ENCODE measurements around the gene KIN. TPM values are rescaled to one million over a fixed set of nuclear protein-coding genes. Genes with fewer than 3 reads are reported as not detected.

KIN gene
- total RNA-seq, 3 donors from 2014 or later = 13.0 to 19.4 (median 14.9) TPM

DNA sequence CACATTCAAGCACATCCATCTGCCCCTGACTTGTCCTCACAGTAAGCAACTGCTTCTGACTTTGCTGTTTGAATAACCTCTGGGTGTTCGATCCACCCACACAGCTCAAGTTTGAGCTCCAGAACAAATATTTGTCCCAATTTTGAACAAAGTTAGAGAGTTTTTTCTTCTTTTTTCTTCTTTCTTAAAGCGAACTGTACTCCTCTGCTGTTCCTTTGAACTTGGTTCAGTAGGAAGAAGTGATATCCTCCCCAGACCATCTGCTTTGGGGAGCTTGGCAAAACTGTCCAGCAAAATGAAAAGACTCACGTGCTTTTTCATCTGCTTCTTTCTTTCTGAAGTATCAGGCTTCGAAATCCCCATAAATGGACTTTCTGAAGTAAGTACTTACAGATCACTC lies 84.7 kb downstream of the KIN start, which contains the start of gene ITIH2:
TSS of gene ITIH2 (plus strand) at position 177 of the 400 bp plus-strand sequence. CDS start at position 296, 119 bp downstream.
- H3K36me3 Mint-ChIP-seq (ENCODE audit: insufficient read depth) = no peaks in the 10 kb centered on the region
- ATAC-seq = no peak
- no peak for DNase-seq
- no peaks in the 10 kb centered on the region for H3K4me1 Mint-ChIP-seq (ENCODE audit: low read depth)
- peaks cover 57% of the 10 kb centered on the region for H3K27me3 Mint-ChIP-seq (ENCODE audit: low read depth)
- H3K4me3 Mint-ChIP-seq = no peak within 1 kb of the TSS
- H3K9me3 Mint-ChIP-seq = no peaks in the 10 kb centered on the region

DNA sequence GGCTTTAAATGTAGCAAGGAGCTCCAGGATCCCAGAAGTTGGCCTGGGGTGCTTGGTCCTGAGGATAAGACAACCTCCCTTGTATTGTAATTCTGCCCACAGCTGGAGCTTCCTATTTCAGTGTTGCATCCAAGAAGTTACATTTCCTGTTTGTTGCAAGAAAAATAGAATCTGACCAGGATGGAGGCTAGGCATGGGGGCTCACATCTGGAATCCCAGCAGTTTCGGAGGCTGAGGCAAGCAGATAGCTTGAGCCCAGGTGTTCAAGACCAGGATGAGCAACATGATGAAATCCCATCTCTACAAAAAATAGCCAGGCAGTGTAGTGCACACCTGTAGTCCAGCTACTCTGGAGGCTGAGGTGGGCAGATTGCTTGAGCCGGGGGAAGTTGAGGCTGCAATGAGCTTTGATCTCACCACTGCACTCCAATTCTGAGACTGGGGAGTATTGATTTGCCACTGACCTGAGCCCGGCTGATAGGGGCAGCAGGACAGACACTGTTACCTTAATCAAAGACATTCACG lies 85.4 kb downstream of the KIN start:
- Mint-ChIP-seq H3K9me3 (no peaks in the 10 kb centered on the region), H3K27me3 (ENCODE audit: low read depth) (peaks cover 54% of the 10 kb centered on the region), H3K4me3 (no peak overlapping the region), H3K4me1 (ENCODE audit: low read depth) (no peaks in the 10 kb centered on the region), H3K36me3 (ENCODE audit: insufficient read depth) (no peaks in the 10 kb centered on the region)
- no peak for ATAC-seq
- no peak for DNase-seq

DNA sequence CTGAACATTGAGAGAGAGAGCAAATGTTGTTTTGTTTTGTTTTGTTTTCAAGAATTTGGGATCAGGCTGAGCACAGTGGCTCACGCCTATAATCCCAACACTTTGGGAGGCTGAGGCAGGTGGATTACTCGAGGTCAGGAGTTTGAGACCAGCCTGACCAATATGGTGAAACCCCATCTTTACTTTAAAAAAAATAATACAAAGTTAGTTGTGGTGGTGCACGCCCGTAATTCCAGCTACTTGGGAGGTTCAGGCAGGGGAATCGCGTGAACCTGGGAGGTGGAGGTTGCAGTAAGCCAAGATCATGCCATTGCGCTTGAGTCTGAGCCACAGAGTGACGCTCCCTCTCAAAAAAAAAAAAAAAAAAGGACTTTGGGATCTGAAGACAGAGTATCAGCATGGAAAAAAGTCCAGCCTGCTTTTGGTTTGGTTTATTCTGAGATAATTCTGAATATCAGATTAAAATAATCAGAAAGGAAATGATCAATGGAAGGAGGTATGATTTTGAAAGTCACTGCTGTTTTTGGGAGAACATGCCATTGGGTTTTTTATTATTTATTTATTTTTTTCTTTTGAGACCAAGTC lies 86.5 kb downstream of the KIN start:
- Mint-ChIP-seq H3K27me3 (ENCODE audit: low read depth) (peaks cover 47% of the 10 kb centered on the region), H3K4me1 (ENCODE audit: low read depth) (no peaks in the 10 kb centered on the region), H3K36me3 (ENCODE audit: insufficient read depth) (no peaks in the 10 kb centered on the region), H3K4me3 (no peak overlapping the region), H3K9me3 (no peaks in the 10 kb centered on the region)
- ATAC-seq (no peak), DNase-seq (no peak)

Other genes with a start within 250 kb of the KIN start
- gene ITIH5, start 121.0 kb downstream of the KIN start, total RNA-seq = not detected
- gene ITIH2, start 84.7 kb downstream of the KIN start, total RNA-seq = under 1 TPM; 0.32 to 0.71 (median 0.38) TPM
- gene ATP5F1C, start 184 bp upstream of the KIN start, total RNA-seq = 100 to 1,000 TPM; 260 to 297 (median 260) TPM
- 10 to 100 TPM; 21.0 to 22.2 (median 22.0) TPM for gene TAF3, start 30.5 kb upstream of the KIN start, total RNA-seq